ENCODE measurements around the gene GNG11.

GRCh38 chr7:93921186-93921585, 349 bp upstream of the GNG11 start:
- TF ChIP-seq REST (IDR thresholded peaks at IDR 0.05; ENCODE audit: insufficient read depth in 1 of 2, low read depth in 2 of 2, low read length in 2 of 2) (no peak), SIN3A (IDR thresholded peaks at IDR 0.05; ENCODE audit: borderline replicate concordance, insufficient read depth, low read length) (no peak), FOXP2 (optimal IDR thresholded peaks at IDR 0.05; ENCODE audit: borderline replicate concordance, extremely low read depth, extremely low read length, insufficient read depth) (no peak), POLR2AphosphoS5 (IDR thresholded peaks at IDR 0.05; ENCODE audit: low read depth, low read length) (no peak), TAF1 (IDR thresholded peaks at IDR 0.05; ENCODE audit: borderline replicate concordance, insufficient read depth, low read length) (no peak)
